ENCODE results near the gene MTRF1L.

DNA sequence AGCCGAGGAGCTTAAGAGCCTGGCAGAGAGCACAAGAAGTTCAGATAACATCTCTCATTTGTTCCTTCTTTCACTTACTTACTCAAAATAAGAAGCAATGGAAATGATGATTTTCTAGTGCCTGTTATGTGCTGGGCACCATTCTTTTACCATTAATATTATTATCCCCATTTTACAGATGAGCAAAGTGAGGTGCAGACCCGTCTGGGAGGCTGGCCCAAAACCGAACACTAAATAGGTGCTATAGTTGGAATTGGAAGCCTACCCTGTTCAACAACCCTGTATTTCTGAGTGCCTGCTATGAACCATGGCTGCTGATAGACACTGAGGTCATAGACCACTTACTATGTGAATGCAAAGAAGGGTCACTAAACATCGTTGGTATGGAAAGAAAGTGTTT lies 25.0 kb upstream of the MTRF1L start:
- TF ChIP-seq, protein P1, sequence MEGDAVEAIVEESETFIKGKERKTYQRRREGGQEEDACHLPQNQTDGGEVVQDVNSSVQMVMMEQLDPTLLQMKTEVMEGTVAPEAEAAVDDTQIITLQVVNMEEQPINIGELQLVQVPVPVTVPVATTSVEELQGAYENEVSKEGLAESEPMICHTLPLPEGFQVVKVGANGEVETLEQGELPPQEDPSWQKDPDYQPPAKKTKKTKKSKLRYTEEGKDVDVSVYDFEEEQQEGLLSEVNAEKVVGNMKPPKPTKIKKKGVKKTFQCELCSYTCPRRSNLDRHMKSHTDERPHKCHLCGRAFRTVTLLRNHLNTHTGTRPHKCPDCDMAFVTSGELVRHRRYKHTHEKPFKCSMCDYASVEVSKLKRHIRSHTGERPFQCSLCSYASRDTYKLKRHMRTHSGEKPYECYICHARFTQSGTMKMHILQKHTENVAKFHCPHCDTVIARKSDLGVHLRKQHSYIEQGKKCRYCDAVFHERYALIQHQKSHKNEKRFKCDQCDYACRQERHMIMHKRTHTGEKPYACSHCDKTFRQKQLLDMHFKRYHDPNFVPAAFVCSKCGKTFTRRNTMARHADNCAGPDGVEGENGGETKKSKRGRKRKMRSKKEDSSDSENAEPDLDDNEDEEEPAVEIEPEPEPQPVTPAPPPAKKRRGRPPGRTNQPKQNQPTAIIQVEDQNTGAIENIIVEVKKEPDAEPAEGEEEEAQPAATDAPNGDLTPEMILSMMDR (conservative IDR thresholded peaks at IDR 0.05 in 1 of 2, IDR thresholded peaks at IDR 0.05 in 1 of 2; ENCODE audit: extremely low read depth in 1 of 2, insufficient read depth in 1 of 2, low read depth in 1 of 2, low read length in 2 of 2) = no peak
- TF ChIP-seq EZH2 (IDR thresholded peaks at IDR 0.05; ENCODE audit: borderline replicate concordance, low read length) = no peak
